Tibial nerve (tissue), 4 donors: Measurements from ENCODE around the gene CAMTA1.

Source experiments
- EP300 ChIP-seq, 2 donors: sonication (generic); formaldehyde crosslinking; IDR thresholded peaks; one replicate each; pipeline ENCODE4 v1.6.1; 2017; ENCODE audit warnings: antibody characterized with exemption in 2 of 2, mild to moderate bottlenecking in 1 of 2
- POLR2A ChIP-seq, 2 donors: fragments of 450-650 bp; IDR thresholded peaks; one replicate each; pipeline ENCODE4 v1.6.1; 2017; ENCODE audit warnings: antibody characterized with exemption in 2 of 2, mild to moderate bottlenecking in 2 of 2, moderate library complexity in 2 of 2
- TF ChIP-seq, protein P1 (sequence below), 5 experiments: fragments of 200-600 bp in 3 of 5; fragments of 450-650 bp in 2 of 5; sonication (generic) in 3 of 5; IDR thresholded peaks; one replicate each; pipeline ENCODE4 v1.5.1; 2016 to 2019; ENCODE audit warnings: antibody characterized with exemption in 5 of 5, mild to moderate bottlenecking in 3 of 5, moderate library complexity in 2 of 5

GRCh38 chr1:7525338-7526063 lies 740.2 kb downstream of the CAMTA1 start:
- TF ChIP-seq, protein P1, sequence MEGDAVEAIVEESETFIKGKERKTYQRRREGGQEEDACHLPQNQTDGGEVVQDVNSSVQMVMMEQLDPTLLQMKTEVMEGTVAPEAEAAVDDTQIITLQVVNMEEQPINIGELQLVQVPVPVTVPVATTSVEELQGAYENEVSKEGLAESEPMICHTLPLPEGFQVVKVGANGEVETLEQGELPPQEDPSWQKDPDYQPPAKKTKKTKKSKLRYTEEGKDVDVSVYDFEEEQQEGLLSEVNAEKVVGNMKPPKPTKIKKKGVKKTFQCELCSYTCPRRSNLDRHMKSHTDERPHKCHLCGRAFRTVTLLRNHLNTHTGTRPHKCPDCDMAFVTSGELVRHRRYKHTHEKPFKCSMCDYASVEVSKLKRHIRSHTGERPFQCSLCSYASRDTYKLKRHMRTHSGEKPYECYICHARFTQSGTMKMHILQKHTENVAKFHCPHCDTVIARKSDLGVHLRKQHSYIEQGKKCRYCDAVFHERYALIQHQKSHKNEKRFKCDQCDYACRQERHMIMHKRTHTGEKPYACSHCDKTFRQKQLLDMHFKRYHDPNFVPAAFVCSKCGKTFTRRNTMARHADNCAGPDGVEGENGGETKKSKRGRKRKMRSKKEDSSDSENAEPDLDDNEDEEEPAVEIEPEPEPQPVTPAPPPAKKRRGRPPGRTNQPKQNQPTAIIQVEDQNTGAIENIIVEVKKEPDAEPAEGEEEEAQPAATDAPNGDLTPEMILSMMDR (IDR thresholded peaks at IDR 0.05), result no peak
- TF ChIP-seq POLR2A (IDR thresholded peaks at IDR 0.05) (no peak), EP300 (IDR thresholded peaks at IDR 0.05) (no peak)
